A549 (cell line): Measurements from ENCODE around the gene MAP3K2.

ENCODE experiments used
- CEBPB ChIP-seq, 2 experiments: fragments of >200 bp in 1 of 2; sonication (Bioruptor Twin) in 1 of 2; formaldehyde crosslinking in 1 of 2; IDR thresholded peaks; 2 replicates each; pipeline ENCODE4 v1.6.1; 2012 to 2016
- CTCF ChIP-seq: fragments of >200 bp; sonication (Bioruptor Twin); formaldehyde crosslinking; IDR thresholded peaks from 3 replicates; pipeline ENCODE4 v1.5.1; 2016
- E2F6 ChIP-seq: IDR thresholded peaks from 2 replicates; pipeline ENCODE4 v1.6.1; 2012; ENCODE audit warnings: low read depth, borderline replicate concordance
- ELK1 ChIP-seq: fragments of 150-350 bp; IDR thresholded peaks from 2 replicates; pipeline ENCODE4 v1.6.1; 2014; ENCODE audit warnings: low read depth, mild to moderate bottlenecking, low read length
- EP300 ChIP-seq, 2 experiments: fragments of >200 bp; sonication (Bioruptor Twin); formaldehyde crosslinking; IDR thresholded peaks; 2 replicates in 1 of 2; 3 replicates in 1 of 2; pipeline ENCODE4 v1.6.1; 2016 to 2017
- FOSL2 ChIP-seq, 2 experiments: fragments of 450-650 bp in 1 of 2; fragments of >200 bp in 1 of 2; sonication (Bioruptor Twin) in 1 of 2; formaldehyde crosslinking; IDR thresholded peaks; 2 replicates each; pipeline versions ENCODE4 v1.5.0 to v1.6.1; 2016 to 2020; ENCODE audit warnings: mild to moderate bottlenecking in 1 of 2, moderate library complexity in 1 of 2
- HDAC2 ChIP-seq: fragments of 200-600 bp; sonication (generic); IDR thresholded peaks from 2 replicates; pipeline ENCODE4 v1.6.1; 2016
- POLR2A ChIP-seq: IDR thresholded peaks from 2 replicates; pipeline ENCODE4 v1.6.1; 2012; ENCODE audit warnings: mild to moderate bottlenecking, low read length
- RAD21 ChIP-seq, 2 experiments: fragments of >200 bp in 1 of 2; sonication (Bioruptor Twin) in 1 of 2; formaldehyde crosslinking in 1 of 2; IDR thresholded peaks in 1 of 2; conservative IDR thresholded peaks in 1 of 2; 2 replicates in 1 of 2; 3 replicates in 1 of 2; pipeline ENCODE4 v1.6.1; 2012 to 2018; ENCODE audit warnings: inconsistent platforms in 1 of 2
- RFX5 ChIP-seq: fragments of 450-650 bp; IDR thresholded peaks from 2 replicates; pipeline ENCODE4 v1.7.1; 2014; ENCODE audit warnings: antibody characterized with exemption, mild to moderate bottlenecking, moderate library complexity
- RNF2 ChIP-seq: fragments of 200-600 bp; sonication (generic); IDR thresholded peaks from 2 replicates; pipeline ENCODE4 v1.6.1; 2016; ENCODE audit warnings: low read depth, mild to moderate bottlenecking, antibody characterized with exemption, moderate library complexity, borderline replicate concordance
- ZC3H11A ChIP-seq: fragments of 450-650 bp; IDR thresholded peaks from 2 replicates; pipeline ENCODE4 v1.6.1; 2014; ENCODE audit warnings: antibody characterized with exemption, mild to moderate bottlenecking
- TF ChIP-seq, protein P1 (sequence below): IDR thresholded peaks from 2 replicates; pipeline ENCODE4 v1.6.1; 2012
- TF ChIP-seq, protein P2 (sequence below): fragments of 200-600 bp; sonication (generic); IDR thresholded peaks from 2 replicates; pipeline ENCODE4 v1.6.1; 2016; ENCODE audit warnings: antibody characterized with exemption, mild to moderate bottlenecking, moderate library complexity

DNA sequence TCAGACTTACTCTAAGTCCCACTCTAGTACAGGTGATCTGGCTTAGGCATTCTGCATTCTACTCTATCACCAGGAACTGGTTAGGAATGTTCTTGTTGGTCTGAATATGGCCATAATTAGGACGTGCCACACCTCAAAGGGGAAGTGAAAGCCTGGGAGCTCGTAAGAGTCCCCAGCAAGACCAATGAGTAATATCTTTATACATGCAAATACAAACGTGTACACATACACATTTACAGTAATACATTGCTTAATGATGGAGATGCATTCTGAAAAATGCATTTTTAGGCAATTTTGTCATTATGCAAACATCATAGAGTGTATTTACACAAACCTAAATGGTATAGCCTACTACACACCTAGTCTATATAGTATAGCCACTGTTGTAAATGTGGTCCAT is 74.4 kb downstream of the MAP3K2 start:
- TF ChIP-seq ELK1 (no peak), POLR2A (no peak), RAD21 (conservative IDR thresholded peaks at IDR 0.05 in 1 of 2, IDR thresholded peaks at IDR 0.05 in 1 of 2) (no peak), CTCF (no peak), ZC3H11A (no peak), FOSL2 (IDR thresholded peaks at IDR 0.05) (no peak), FOSL2 (CRISPR knock-in tag; IDR thresholded peaks at IDR 0.05) (no peak), RNF2 (no peak), E2F6 (no peak), EP300 (IDR thresholded peaks at IDR 0.05) (no peak), CEBPB (IDR thresholded peaks at IDR 0.05) (no peak), RFX5 (no peak), HDAC2 (no peak)
- TF ChIP-seq, protein P1, sequence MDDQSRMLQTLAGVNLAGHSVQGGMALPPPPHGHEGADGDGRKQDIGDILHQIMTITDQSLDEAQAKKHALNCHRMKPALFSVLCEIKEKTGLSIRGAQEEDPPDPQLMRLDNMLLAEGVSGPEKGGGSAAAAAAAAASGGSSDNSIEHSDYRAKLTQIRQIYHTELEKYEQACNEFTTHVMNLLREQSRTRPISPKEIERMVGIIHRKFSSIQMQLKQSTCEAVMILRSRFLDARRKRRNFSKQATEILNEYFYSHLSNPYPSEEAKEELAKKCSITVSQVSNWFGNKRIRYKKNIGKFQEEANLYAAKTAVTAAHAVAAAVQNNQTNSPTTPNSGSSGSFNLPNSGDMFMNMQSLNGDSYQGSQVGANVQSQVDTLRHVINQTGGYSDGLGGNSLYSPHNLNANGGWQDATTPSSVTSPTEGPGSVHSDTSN = no peak
- TF ChIP-seq, protein P2, sequence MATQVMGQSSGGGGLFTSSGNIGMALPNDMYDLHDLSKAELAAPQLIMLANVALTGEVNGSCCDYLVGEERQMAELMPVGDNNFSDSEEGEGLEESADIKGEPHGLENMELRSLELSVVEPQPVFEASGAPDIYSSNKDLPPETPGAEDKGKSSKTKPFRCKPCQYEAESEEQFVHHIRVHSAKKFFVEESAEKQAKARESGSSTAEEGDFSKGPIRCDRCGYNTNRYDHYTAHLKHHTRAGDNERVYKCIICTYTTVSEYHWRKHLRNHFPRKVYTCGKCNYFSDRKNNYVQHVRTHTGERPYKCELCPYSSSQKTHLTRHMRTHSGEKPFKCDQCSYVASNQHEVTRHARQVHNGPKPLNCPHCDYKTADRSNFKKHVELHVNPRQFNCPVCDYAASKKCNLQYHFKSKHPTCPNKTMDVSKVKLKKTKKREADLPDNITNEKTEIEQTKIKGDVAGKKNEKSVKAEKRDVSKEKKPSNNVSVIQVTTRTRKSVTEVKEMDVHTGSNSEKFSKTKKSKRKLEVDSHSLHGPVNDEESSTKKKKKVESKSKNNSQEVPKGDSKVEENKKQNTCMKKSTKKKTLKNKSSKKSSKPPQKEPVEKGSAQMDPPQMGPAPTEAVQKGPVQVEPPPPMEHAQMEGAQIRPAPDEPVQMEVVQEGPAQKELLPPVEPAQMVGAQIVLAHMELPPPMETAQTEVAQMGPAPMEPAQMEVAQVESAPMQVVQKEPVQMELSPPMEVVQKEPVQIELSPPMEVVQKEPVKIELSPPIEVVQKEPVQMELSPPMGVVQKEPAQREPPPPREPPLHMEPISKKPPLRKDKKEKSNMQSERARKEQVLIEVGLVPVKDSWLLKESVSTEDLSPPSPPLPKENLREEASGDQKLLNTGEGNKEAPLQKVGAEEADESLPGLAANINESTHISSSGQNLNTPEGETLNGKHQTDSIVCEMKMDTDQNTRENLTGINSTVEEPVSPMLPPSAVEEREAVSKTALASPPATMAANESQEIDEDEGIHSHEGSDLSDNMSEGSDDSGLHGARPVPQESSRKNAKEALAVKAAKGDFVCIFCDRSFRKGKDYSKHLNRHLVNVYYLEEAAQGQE = no peak
